Endothelial cell of umbilical vein (primary cell): ENCODE measurements around the gene TXN2. TPM values are rescaled to one million over a fixed set of nuclear protein-coding genes. Genes with fewer than 3 reads are reported as not detected.

Experiments
- BruUV-seq: library from RNA; stranded (reverse); fragments of 400-500 nt; replicated peaks from 2 replicates; lab custom pipeline; 2021; lab: Mats Ljungman, UMichigan
- CTCF ChIA-PET: fragments of 300-600, 350-600 bp; sonication (Branson Sonifier 250); formaldehyde crosslinking; loops from one replicate; lab custom pipeline; 2021; ENCODE audit warnings: antibody characterized with exemption, inconsistent platforms; lab: Charles Lee
- POLR2A ChIA-PET: fragments of 300-600, 350-600 bp; sonication (Branson Sonifier 250); formaldehyde crosslinking; loops from one replicate; lab custom pipeline; 2021; ENCODE audit warnings: antibody characterized with exemption, inconsistent platforms; lab: Charles Lee
- DNase-seq: peaks from one replicate; pipeline ENCODE4 v3.0.0-alpha.2; 2011; ENCODE audit warnings: low read depth, low spot score
- FAIRE-seq: peaks from 2 replicates; lab custom pipeline; 2011; peaks lifted over from hg19 to GRCh38; lab: Jason Lieb, UNC
- H2AFZ ChIP-seq: 2 replicates; pipeline ENCODE4 v1.6.0; 2012; ENCODE audit warnings: low read depth, low read length, control low read depth, inconsistent platforms
- H3K27ac ChIP-seq: 2 replicates; pipeline ENCODE4 v1.5.1; 2011; ENCODE audit warnings: low read depth, mild to moderate bottlenecking, control low read depth, low read length, moderate library complexity; ENCODE audit not compliant: insufficient read depth
- H3K27me3 ChIP-seq, 2 experiments: 2 replicates each; pipeline versions ENCODE4 v1.6.0 to v1.6.1; 2011; ENCODE audit warnings: low read length in 2 of 2, mixed read lengths in 1 of 2; ENCODE audit not compliant: control insufficient read depth in 2 of 2, insufficient read depth in 2 of 2
- H3K36me3 ChIP-seq, 2 experiments: 2 replicates in 1 of 2; 3 replicates in 1 of 2; pipeline ENCODE4 v1.5.1; 2011; ENCODE audit warnings: low read length in 2 of 2, mild to moderate bottlenecking in 1 of 2, moderate library complexity in 1 of 2; ENCODE audit not compliant: control insufficient read depth in 2 of 2, insufficient read depth in 2 of 2; ENCODE audit errors: extremely low read depth in 1 of 2
- H3K4me1 ChIP-seq: 3 replicates; pipeline ENCODE4 v1.5.1; 2011; ENCODE audit warnings: mild to moderate bottlenecking, low read length; ENCODE audit not compliant: control insufficient read depth, insufficient read depth; ENCODE audit errors: extremely low read depth
- H3K4me2 ChIP-seq: 2 replicates; pipeline ENCODE4 v1.6.1; 2011; ENCODE audit warnings: low read length, control low read depth, mixed read lengths; ENCODE audit not compliant: insufficient read depth
- H3K4me3 ChIP-seq, 3 experiments: fragments of 200-600 bp in 1 of 3; sonication (generic), shearing (Covaris generic) in 1 of 3; replicated peaks in 1 of 3; 2 replicates each; pipeline ENCODE4 v1.5.1; 2011 to 2016; ENCODE audit warnings: control low read depth in 3 of 3, low read length in 3 of 3, mild to moderate bottlenecking in 2 of 3, inconsistent platforms in 1 of 3, low read depth in 1 of 3, moderate library complexity in 1 of 3; ENCODE audit not compliant: insufficient read depth in 1 of 3
- H3K79me2 ChIP-seq: 2 replicates; pipeline ENCODE4 v1.6.0; 2012; ENCODE audit warnings: low read length, inconsistent platforms; ENCODE audit not compliant: control insufficient read depth, insufficient read depth
- H3K9ac ChIP-seq: replicated peaks from 2 replicates; pipeline ENCODE3; 2011; ENCODE audit warnings: low read length, control low read depth; ENCODE audit not compliant: insufficient read depth; ENCODE audit errors: extremely low read depth
- H3K9me1 ChIP-seq: replicated peaks from 3 replicates; pipeline ENCODE4 v1.6.0; 2011; ENCODE audit warnings: mild to moderate bottlenecking, low read length; ENCODE audit not compliant: control insufficient read depth, insufficient read depth; ENCODE audit errors: extremely low read depth
- H3K9me3 ChIP-seq: replicated peaks from 2 replicates; pipeline ENCODE4 v1.5.1; 2012; ENCODE audit warnings: low read length, inconsistent platforms; ENCODE audit not compliant: control insufficient read depth, insufficient read depth
- H4K20me1 ChIP-seq: replicated peaks from 2 replicates; pipeline ENCODE3; 2011; ENCODE audit warnings: mild to moderate bottlenecking, low read length; ENCODE audit not compliant: control insufficient read depth, insufficient read depth; ENCODE audit errors: extremely low read depth
- CTCF ChIP-seq, 2 donors: IDR thresholded peaks; 1 replicate in 1 of 2; 2 replicates in 1 of 2; pipeline ENCODE4 v1.5.1; 2011; ENCODE audit warnings: low read length in 2 of 2, mild to moderate bottlenecking in 2 of 2, moderate library complexity in 2 of 2, control low read depth in 1 of 2, inconsistent platforms in 1 of 2, low read depth in 1 of 2; ENCODE audit not compliant: insufficient read depth in 1 of 2; ENCODE audit errors: extremely low read depth in 1 of 2
- EZH2 ChIP-seq: IDR thresholded peaks from 2 replicates; pipeline ENCODE4 v1.6.1; 2012; ENCODE audit warnings: borderline replicate concordance, low read depth, mild to moderate bottlenecking, moderate library complexity, low read length, inconsistent platforms; ENCODE audit not compliant: severe bottlenecking
- FOS ChIP-seq: IDR thresholded peaks from 2 replicates; pipeline ENCODE4 v1.6.1; 2011; ENCODE audit warnings: mild to moderate bottlenecking, low read length, moderate library complexity, borderline replicate concordance; ENCODE audit not compliant: insufficient read depth
- GATA2 ChIP-seq: IDR thresholded peaks from 2 replicates; pipeline ENCODE4 v1.7.0; 2011; ENCODE audit warnings: low read depth, mild to moderate bottlenecking, moderate library complexity, mixed read lengths, low read length; ENCODE audit not compliant: insufficient read length, insufficient read depth
- JUN ChIP-seq: IDR thresholded peaks from 2 replicates; pipeline ENCODE4 v1.6.1; 2011; ENCODE audit warnings: borderline replicate concordance, low read depth; ENCODE audit not compliant: insufficient read length, insufficient read depth
- MYC ChIP-seq: IDR thresholded peaks from one replicate; pipeline ENCODE4 v1.6.1; 2011; ENCODE audit warnings: mild to moderate bottlenecking, low read depth, low read length
- POLR2A ChIP-seq: IDR thresholded peaks from 2 replicates; pipeline ENCODE4 v1.6.1; 2012; ENCODE audit warnings: low read depth, mild to moderate bottlenecking, control low read depth, low read length
- POLR2AphosphoS5 ChIP-seq: IDR thresholded peaks from 2 replicates; pipeline ENCODE4 v1.6.1; 2012; ENCODE audit warnings: low read depth, mild to moderate bottlenecking, control low read depth, low read length, moderate library complexity; ENCODE audit not compliant: insufficient read depth
- dilution Hi-C: fragments of 300-500 bp; cut with MboI; formaldehyde crosslinking; loops from one replicate; pipeline ENCODE4 v1.15.0; 2019; ENCODE audit warnings: low sequenced_read_pairs; ENCODE audit not compliant: extremely low pct_ligation_motif_present
- intact Hi-C: fragments of 100-400 bp; cut with micrococcal nuclease; formaldehyde crosslinking; loops from one replicate; pipeline ENCODE4 v1.10.0; 2022
- polyA plus RNA-seq, 4 experiments: library from polyadenylated mRNA; depleted of rRNA in 3 of 4; stranded (reverse) in 3 of 4; unstranded in 1 of 4; fragments of >200 nt; gene quantifications; 2 replicates each; pipeline versions ENCODE4 v1.2.1 to v1.2.3, GENCODE V29; 2011 to 2012; ENCODE audit warnings: missing spikeins in 1 of 4
- total RNA-seq: library from RNA; stranded (reverse); gene quantifications from 2 replicates; pipeline ENCODE4 v1.2.3, GENCODE V29; 2021
- TF ChIP-seq, protein P1 (sequence below): IDR thresholded peaks from 2 replicates; pipeline ENCODE4 v1.6.1; 2011; ENCODE audit not compliant: insufficient read depth, insufficient read length

TXN2 gene
- total and polyA plus RNA-seq, 2 donors (not counting 3 experiments of a cell fraction or from before 2014, with no cell fraction given), result 75.9 to 183 TPM

GRCh38 chr22:36493690-36494110, 12.3 kb upstream of the TXN2 start:
- Histone ChIP-seq H3K79me2 (no peaks in the 10 kb centered on the region), H3K27ac (no peak overlapping the region), H2AFZ (no peak overlapping the region), H3K4me1 (no peaks in the 10 kb centered on the region), H4K20me1 (no peaks in the 10 kb centered on the region), H3K27me3 (no peaks in the 10 kb centered on the region), H3K9me1 (no peaks in the 10 kb centered on the region), H3K9ac (no peak overlapping the region), H3K4me3 (no peak overlapping the region), H3K4me2 (no peak overlapping the region), H3K9me3 (no peaks in the 10 kb centered on the region), H3K36me3 (peaks cover 0 to 8% of the 10 kb centered on the region in 2 experiments)
- CTCF ChIA-PET, result no interaction called here
- no peak for FAIRE-seq
- intact Hi-C loops (no loop called here), dilution Hi-C loops (no loop called here)
- no TSS peak for BruUV-seq
- POLR2A ChIA-PET, result interaction anchor here (1.4 kb wide), 1 partner anchor 12 kb away, joined by 6 read pairs; the partner anchor contains the start of gene TXN2
- TF ChIP-seq FOS (no peak), EZH2 (no peak), GATA2 (no peak), POLR2A (no peak), CTCF (IDR thresholded peaks at IDR 0.05; ENCODE audit: extremely low read depth in 1 of 2, insufficient read depth in 1 of 2, low read depth in 1 of 2, low read length in 2 of 2) (no peak), POLR2AphosphoS5 (no peak), JUN (no peak), MYC (no peak)
- TF ChIP-seq, protein P1, sequence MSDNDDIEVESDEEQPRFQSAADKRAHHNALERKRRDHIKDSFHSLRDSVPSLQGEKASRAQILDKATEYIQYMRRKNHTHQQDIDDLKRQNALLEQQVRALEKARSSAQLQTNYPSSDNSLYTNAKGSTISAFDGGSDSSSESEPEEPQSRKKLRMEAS, result no peak
- DNase-seq, result no peak
